OCI-LY7 (cell line): ENCODE measurements around the gene FHOD3. TPM values are rescaled to one million over a fixed set of nuclear protein-coding genes. Genes with fewer than 3 reads are reported as not detected.

Source experiments
- BruUV-seq: library from RNA; stranded (reverse); fragments of 400-500 nt; replicated peaks from 2 replicates; lab custom pipeline; 2021; lab: Mats Ljungman, UMichigan
- CTCF ChIA-PET: fragments of 300-600 bp; sonication (Branson Sonifier 250); formaldehyde crosslinking; loops from one replicate; lab custom pipeline; 2022; ENCODE audit warnings: antibody characterized with exemption; ENCODE audit not compliant: unreplicated experiment; lab: Charles Lee
- POLR2A ChIA-PET: fragments of 300-600 bp; sonication (Branson Sonifier 250); formaldehyde crosslinking; loops from one replicate; lab custom pipeline; 2022; ENCODE audit warnings: antibody characterized with exemption; lab: Charles Lee
- DNase-seq: peaks from one replicate; pipeline ENCODE4 v3.0.0-alpha.2; 2015; ENCODE audit warnings: low spot score
- H2AFZ ChIP-seq: fragments of 200-600 bp; sonication (generic), shearing (Covaris generic); 2 replicates; pipeline ENCODE4 v1.6.1; 2014; ENCODE audit warnings: mild to moderate bottlenecking, antibody characterized with exemption, low read length, moderate library complexity
- H3K27ac ChIP-seq: fragments of 200-600 bp; sonication (generic); 2 replicates; pipeline ENCODE4 v1.5.1; 2014; ENCODE audit warnings: mixed run types, low read depth, mild to moderate bottlenecking, moderate library complexity, low read length, inconsistent platforms; ENCODE audit not compliant: poor library complexity, severe bottlenecking
- H3K36me3 ChIP-seq: fragments of 200-600 bp; sonication (generic); 2 replicates; pipeline ENCODE4 v1.6.1; 2014; ENCODE audit warnings: mild to moderate bottlenecking, antibody characterized with exemption, low read length, moderate library complexity, mixed read lengths; ENCODE audit not compliant: insufficient read depth
- H3K4me1 ChIP-seq: fragments of 200-600 bp; sonication (generic); 2 replicates; pipeline ENCODE4 v1.5.1; 2014; ENCODE audit warnings: mild to moderate bottlenecking, low read length; ENCODE audit not compliant: insufficient read depth, poor library complexity, severe bottlenecking
- H3K4me2 ChIP-seq: fragments of 200-600 bp; sonication (generic); 2 replicates; pipeline ENCODE4 v1.6.1; 2014; ENCODE audit warnings: mild to moderate bottlenecking, low read length
- H3K4me3 ChIP-seq: fragments of 200-600 bp; sonication (generic); 2 replicates; pipeline ENCODE4 v1.5.1; 2014; ENCODE audit warnings: mild to moderate bottlenecking, low read depth, low read length; ENCODE audit not compliant: poor library complexity, severe bottlenecking
- H3K79me2 ChIP-seq: fragments of 200-600 bp; sonication (generic); 2 replicates; pipeline ENCODE4 v1.6.1; 2016; ENCODE audit warnings: low read depth, mild to moderate bottlenecking, low read length, moderate library complexity, mixed read lengths; ENCODE audit not compliant: insufficient read depth
- H3K9me2 ChIP-seq: fragments of 200-600 bp; sonication (generic); 2 replicates; pipeline ENCODE4 v1.6.1; 2016; ENCODE audit warnings: mild to moderate bottlenecking, low read length, mixed read lengths; ENCODE audit not compliant: insufficient read depth
- H3K9me3 ChIP-seq: fragments of 200-600 bp; sonication (generic); 2 replicates; pipeline ENCODE4 v1.6.1; 2014; ENCODE audit warnings: mild to moderate bottlenecking, mixed run types, low read length, mixed read lengths
- H4K20me1 ChIP-seq: fragments of 200-600 bp; sonication (generic); 2 replicates; pipeline ENCODE4 v1.6.1; 2014; ENCODE audit warnings: mild to moderate bottlenecking, antibody characterized with exemption, low read length, moderate library complexity, mixed read lengths; ENCODE audit not compliant: insufficient read depth
- CTCF ChIP-seq: fragments of 200-600 bp; sonication (generic); conservative IDR thresholded peaks from 2 replicates; pipeline ENCODE4 v1.5.1; 2014; ENCODE audit warnings: mild to moderate bottlenecking, antibody characterized with exemption, low read length, moderate library complexity, mixed read lengths
- EZH2phosphoT487 ChIP-seq: fragments of 200-600 bp; sonication (generic); IDR thresholded peaks from 2 replicates; pipeline ENCODE4 v1.6.1; 2018; ENCODE audit warnings: low read depth, borderline replicate concordance, mild to moderate bottlenecking, mixed run types, antibody characterized with exemption, low read length, moderate library complexity, mixed read lengths
- intact Hi-C: fragments of 100-400 bp; cut with micrococcal nuclease; formaldehyde crosslinking; loops from one replicate; pipeline ENCODE4 v1.10.0; 2022; ENCODE audit not compliant: unreplicated experiment
- total RNA-seq, 2 experiments: library from RNA; depleted of rRNA in 1 of 2; stranded (reverse); fragments of >200 nt in 1 of 2; shearing (Covaris generic) in 1 of 2; gene quantifications; 2 replicates each; pipeline ENCODE4 v1.2.3, GENCODE V29; 2014 to 2022

The FHOD3 gene
- total RNA-seq, 2 experiments from 2014 or later: 0.06 to 2.4 TPM

- BruUV-seq: no TSS peak
- no peak overlapping the region for H2AFZ ChIP-seq
- H4K20me1 ChIP-seq: no peaks in the 10 kb centered on the region
- no peak overlapping the region for H3K27ac ChIP-seq
- H3K36me3 ChIP-seq: peaks cover 25% of the 10 kb centered on the region
- H3K4me3 ChIP-seq: no peak overlapping the region
- H3K9me2 ChIP-seq: no peaks in the 10 kb centered on the region
- no peak for DNase-seq
- TF ChIP-seq CTCF (no peak), EZH2phosphoT487 (no peak)
- ChIA-PET POLR2A (no interaction called here), CTCF (no interaction called here)
- intact Hi-C loops: no loop called here
- H3K9me3 ChIP-seq: no peaks in the 10 kb centered on the region
- H3K79me2 ChIP-seq: no peaks in the 10 kb centered on the region
- H3K4me2 ChIP-seq: no peak overlapping the region
- H3K4me1 ChIP-seq: no peaks in the 10 kb centered on the region
Measured at GRCh38 chr18:36817039-36817438, 519.5 kb downstream of the FHOD3 start.

GRCh38 chr18:36818652-36819051 is 521.1 kb downstream of the FHOD3 start:
- Histone ChIP-seq H3K9me2 (no peaks in the 10 kb centered on the region), H3K4me3 (no peak overlapping the region), H3K4me1 (no peaks in the 10 kb centered on the region), H2AFZ (no peak overlapping the region), H3K36me3 (peaks cover 33% of the 10 kb centered on the region), H3K79me2 (no peaks in the 10 kb centered on the region), H3K27ac (no peak overlapping the region), H4K20me1 (no peaks in the 10 kb centered on the region), H3K4me2 (no peak overlapping the region), H3K9me3 (no peaks in the 10 kb centered on the region)
- TF ChIP-seq EZH2phosphoT487: no peak
- TF ChIP-seq CTCF: no peak
- POLR2A ChIA-PET: interaction anchor here (0.7 kb wide), 1 partner anchor 130 kb away, joined by 3 read pairs; no protein-coding TSS in a partner anchor
- no TSS peak for BruUV-seq
- CTCF ChIA-PET: no interaction called here
- intact Hi-C loops: no loop called here
- DNase-seq: no peak

GRCh38 chr18:36819621-36820020 is 522.1 kb downstream of the FHOD3 start:
- Histone ChIP-seq H3K4me3 (no peak overlapping the region), H3K4me1 (no peaks in the 10 kb centered on the region), H4K20me1 (no peaks in the 10 kb centered on the region), H3K9me3 (no peaks in the 10 kb centered on the region), H3K36me3 (peaks cover 33% of the 10 kb centered on the region), H3K9me2 (no peaks in the 10 kb centered on the region), H3K27ac (no peak overlapping the region), H3K79me2 (no peaks in the 10 kb centered on the region), H3K4me2 (no peak overlapping the region), H2AFZ (no peak overlapping the region)
- BruUV-seq: no TSS peak
- CTCF ChIA-PET: no interaction called here
- POLR2A ChIA-PET: no interaction called here
- DNase-seq: no peak
- intact Hi-C loops: no loop called here
- no peak for TF ChIP-seq CTCF
- TF ChIP-seq EZH2phosphoT487: no peak
